NCI-H1105 treated with DMSO at 0.1 percent for 48 hours (cell line): Measurements from ENCODE around the gene SLC6A20.

ENCODE experiments used
- DNase-seq: peaks from one replicate; lab custom pipeline; 2025; lab: John Stamatoyannopoulos, UW

SLC6A20 gene, protein sequence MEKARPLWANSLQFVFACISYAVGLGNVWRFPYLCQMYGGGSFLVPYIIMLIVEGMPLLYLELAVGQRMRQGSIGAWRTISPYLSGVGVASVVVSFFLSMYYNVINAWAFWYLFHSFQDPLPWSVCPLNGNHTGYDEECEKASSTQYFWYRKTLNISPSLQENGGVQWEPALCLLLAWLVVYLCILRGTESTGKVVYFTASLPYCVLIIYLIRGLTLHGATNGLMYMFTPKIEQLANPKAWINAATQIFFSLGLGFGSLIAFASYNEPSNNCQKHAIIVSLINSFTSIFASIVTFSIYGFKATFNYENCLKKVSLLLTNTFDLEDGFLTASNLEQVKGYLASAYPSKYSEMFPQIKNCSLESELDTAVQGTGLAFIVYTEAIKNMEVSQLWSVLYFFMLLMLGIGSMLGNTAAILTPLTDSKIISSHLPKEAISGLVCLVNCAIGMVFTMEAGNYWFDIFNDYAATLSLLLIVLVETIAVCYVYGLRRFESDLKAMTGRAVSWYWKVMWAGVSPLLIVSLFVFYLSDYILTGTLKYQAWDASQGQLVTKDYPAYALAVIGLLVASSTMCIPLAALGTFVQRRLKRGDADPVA

GRCh38 chr3:45795882-45796765, at the start of gene SLC6A20:
Gene SLC6A20, minus strand, starts transcription at chr3:45796536. Its CDS starts 117 bp downstream, at chr3:45796419.
- no peak for DNase-seq

DNA sequence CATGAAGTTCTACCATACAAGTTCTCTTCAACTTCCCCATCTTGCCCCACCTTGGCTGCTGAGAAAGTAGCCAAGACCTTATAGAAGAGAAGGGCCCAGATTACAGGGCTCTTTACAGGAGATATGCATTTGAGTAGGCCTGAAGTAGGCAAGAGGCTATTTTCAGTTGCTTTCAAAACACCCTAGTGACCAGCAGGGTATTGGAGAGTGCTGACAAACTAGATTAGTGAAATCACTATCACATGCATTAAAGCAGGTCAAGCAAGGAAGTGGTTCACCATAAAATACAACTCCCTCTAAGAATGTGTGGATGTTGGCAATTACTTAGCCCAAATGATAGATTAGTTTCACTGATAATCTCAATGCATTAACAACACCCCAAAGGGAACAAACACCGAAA, 48.3 kb upstream of the SLC6A20 start:
- no peak for DNase-seq

DNA sequence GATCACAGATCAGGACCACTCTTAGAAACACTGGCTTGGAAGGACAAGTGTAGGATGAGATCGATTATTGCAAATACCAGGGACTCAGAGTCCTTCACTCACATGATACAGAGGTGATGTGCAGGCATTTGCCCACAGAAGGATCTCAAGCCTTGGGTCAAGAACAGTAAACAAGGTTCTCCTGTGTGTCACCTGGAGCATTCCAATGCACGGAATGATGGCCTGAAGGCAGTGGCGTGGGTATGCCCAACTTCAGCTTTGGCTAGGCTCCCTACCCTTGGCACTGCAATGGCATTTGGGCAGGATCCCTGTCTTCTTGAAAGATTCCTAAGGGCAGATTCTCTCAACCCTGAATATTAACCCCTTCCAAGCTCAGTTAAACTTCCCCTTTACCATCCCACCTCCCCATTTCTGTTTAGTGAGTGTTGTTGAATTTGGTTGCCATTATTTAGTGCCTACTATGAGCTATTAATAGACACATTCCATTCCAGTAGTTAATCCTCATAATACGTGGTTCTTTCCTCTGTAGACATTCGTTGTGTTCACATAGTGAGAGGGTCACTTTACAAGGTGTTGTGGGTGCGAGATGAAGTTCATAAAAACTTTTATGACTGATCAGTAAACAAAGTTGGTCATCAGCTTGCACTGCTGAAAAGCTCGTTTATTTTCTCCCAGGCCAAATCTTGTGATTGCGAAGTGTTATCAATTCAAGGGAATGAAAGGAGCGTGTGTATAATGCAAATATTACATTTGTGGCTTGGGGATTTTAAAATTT, 46.7 kb upstream of the SLC6A20 start:
- no peak for DNase-seq

- DNase-seq, result peak; percentile 87
Measured at GRCh38 chr3:45841757-45842491, 45.6 kb upstream of the SLC6A20 start, which contains the start of gene LZTFL1. Gene LZTFL1, minus strand, starts transcription at chr3:45842119. Its CDS starts 128 bp downstream, at chr3:45841991.

DNA sequence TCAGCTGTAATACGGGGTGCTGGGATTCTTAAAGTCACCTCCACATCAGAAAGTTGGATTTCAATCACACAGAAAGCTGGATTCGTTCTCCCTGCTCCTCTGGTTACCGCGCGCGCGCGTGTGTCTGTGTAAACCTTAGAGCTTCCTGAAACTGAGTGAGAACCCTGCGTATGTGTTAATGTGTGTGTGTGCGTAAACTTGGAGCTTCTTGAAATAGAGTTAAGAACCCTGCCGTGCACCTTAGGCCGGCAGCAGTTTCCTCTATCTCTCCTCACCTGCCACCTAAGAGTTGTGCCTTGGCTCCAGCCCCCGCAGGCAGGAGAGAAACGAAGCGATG, 45.1 kb upstream of the SLC6A20 start:
- DNase-seq, result no peak

- DNase-seq, result no peak
Measured at GRCh38 chr3:45838466-45838865, 42.1 kb upstream of the SLC6A20 start.

DNA sequence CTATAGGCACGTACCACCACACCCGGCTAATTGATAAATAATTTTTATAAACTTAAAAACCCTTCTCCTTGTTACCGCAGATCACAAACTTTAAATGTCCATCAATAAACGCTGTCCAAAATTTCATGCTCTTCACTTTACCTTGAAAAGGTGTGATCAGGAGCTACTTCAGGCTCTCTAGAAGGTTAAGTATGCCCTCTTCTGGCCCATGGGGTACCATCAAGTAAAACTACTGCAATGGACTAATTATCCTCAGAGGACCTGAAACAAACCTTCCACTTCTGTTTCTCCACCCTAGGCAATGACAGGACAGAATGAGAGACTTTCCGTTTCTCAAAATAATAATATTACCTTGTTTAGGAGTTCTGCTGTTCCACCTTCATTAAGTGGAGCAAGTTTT, 36.4 kb upstream of the SLC6A20 start:
- DNase-seq, result peak; percentile 20

DNA sequence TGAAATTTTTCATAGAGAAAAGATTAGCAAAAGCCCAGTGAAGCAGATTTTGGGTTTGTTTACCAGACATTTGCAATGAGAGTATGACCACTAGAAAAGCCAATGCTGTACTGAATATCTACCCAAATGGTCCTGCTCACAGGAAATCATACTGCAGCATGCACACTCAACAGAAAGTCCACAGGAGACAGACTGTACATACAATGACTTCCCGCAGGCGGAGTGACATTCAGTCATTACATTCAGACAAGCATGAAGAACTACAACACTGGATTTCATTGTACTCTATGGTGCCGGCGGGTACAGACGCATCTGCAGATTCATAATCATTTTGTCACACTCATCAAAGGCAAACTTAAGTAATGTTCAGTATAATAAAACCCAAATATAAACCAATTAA, 33.8 kb upstream of the SLC6A20 start:
- DNase-seq, result no peak

DNA sequence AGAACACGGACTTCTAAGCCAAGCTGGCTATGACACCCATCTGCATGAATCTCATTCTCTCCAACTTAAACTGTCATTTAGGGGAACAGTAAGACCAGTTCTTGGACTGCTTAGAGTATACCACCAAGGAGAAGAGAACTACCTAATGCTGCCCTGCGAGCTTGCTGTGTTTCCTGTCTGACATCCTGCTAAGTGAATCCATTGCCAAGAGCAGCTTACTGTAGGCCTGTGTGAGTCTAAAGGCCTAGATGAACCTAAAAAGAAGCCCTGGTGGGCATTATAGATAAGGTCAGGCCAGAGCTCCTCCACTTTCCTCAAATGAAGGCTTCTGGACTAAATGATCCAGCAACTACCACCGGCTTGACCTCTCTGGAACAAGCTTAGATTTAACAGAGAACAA, 30.6 kb upstream of the SLC6A20 start:
- DNase-seq, result no peak

GRCh38 chr3:45826321-45826720, 30.0 kb upstream of the SLC6A20 start:
- no peak for DNase-seq

DNA sequence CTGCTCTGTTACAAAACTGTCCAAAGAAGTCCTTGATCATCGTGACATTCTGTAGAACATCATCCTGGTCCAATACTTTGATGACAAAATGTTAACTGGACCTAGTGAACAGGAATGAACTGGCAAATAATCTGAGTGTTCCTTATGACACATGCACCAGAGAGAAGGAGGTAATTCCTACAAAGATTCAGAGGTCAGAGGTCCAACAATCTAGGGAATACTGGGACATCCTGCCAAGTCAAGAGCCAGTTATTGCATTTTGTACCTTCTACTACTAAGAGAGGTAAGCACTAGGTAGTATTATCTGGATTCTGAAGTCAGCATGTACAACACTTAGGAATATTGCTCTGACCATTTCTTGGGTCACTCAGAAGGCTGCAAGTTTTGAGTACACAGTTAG, 24.8 kb upstream of the SLC6A20 start:
- no peak for DNase-seq

- no peak for DNase-seq
Measured at GRCh38 chr3:45819543-45819942, 23.2 kb upstream of the SLC6A20 start.

GRCh38 chr3:45817831-45818522, 21.6 kb upstream of the SLC6A20 start:
- peak; percentile 87 for DNase-seq

GRCh38 chr3:45816544-45816943, 20.2 kb upstream of the SLC6A20 start:
- peak; percentile 8 for DNase-seq

GRCh38 chr3:45814322-45814721, 18.0 kb upstream of the SLC6A20 start:
- DNase-seq, result no peak

DNA sequence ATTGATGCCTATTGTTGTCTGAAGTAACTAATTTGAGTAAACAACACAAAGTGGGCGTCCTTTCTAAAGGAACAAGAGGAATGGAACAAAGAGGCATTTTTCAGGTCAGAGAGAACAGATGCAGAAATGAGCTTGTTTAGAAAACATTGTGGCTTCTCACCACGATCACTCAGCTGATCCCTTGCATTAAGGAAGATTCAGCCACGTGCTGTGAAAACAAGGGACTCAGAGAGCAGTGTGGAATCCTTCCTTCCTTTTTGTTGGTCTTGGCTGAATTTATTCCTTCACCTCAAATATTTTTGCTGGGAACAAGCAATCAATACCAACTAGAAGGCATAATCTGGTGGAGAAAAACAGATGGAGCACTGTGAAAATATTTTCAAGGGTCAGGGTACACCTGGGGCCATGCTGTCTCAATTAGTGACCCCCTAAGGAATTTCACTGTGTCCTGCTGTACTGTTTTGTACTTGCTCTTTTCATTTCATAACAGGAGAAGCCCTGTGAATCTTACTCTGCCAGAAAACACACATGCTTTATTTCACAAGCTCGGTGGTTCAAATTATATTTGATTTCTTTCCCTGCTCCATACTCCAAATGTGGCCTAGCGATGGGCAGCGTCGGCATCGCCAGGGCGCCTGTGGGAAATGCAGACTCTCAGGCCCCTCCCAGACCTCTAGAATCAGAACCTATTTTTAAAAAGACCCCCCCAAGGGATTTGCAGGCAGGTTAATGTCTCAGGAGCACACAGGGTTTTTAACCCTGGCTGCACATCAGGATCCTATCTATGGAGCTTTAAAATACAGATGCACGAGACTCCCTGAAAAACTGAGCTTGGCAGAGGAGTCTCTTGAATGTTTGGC, 11.6 kb upstream of the SLC6A20 start:
- DNase-seq, result peak; percentile 32

- no peak for DNase-seq
Measured at GRCh38 chr3:45807133-45807532, 10.8 kb upstream of the SLC6A20 start.

- no peak for DNase-seq
Measured at GRCh38 chr3:45806072-45806471, 9.7 kb upstream of the SLC6A20 start.

DNA sequence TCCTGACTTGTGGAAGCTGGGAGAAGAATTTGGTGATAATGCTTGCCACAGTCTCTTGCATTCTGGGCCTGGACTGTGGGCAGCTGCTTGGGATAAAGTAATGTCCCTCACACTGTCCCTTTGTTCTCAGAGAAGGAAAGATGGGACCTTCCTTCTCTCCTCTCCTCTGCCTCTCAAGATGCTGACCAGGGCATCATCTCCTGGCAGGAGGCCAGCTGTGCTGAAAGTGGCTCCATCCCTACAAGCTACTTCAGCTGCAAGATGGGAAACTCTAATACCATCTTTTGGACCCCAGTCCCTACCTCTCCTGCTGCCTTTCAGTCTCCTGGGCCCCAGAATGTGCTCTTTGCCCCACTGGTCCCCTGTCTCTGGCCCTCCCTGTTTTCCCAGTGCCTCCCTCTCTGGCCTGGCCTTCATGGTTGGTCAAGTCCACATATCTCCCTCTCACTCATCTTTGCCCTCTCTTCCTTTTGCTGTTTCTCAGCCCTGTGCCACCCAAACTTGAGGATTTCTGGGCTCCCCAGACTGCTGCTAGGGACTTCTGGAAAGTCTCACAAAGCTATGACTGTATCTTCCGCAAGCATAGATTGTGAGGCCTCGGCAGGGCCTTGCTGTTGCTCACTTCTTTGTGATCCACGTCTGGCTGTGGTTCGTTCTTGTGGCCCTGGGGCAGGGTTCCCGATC, 7.1 kb upstream of the SLC6A20 start:
- no peak for DNase-seq
